NCI-H2107 treated with DMSO at 0.1 percent for 48 hours (cell line): Measurements from ENCODE around the gene RPP25.
A peak's percentile ranks its signal among the peaks of the same experiment; 100 is the strongest.
"Not testable (repeated sequence)": the region's sequence is repeated elsewhere in the genome, so short reads cannot be mapped to it uniquely, and the experiment has no call there.

Experiments
- DNase-seq: peaks from one replicate; lab custom pipeline; 2025; ENCODE audit not compliant: unreplicated experiment; lab: John Stamatoyannopoulos, UW

The RPP25 gene

DNA sequence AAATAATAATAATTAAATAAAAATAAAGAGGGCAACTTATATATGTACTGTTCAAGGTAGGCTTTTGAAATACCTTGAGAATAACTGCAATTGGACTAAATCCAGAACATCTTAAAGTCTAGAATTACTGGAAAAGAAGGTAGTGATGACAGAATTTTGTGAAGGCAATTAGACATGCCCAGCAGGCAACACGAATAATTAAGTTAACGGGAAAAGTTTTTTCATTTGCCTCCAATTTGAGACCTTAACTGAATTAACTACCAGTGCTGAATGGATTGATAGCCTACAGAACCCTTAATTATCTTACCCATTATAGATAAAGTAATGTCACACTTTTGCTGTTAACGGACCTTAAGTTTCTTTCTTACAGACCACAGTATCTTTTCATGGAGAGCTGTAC is 32.0 kb downstream of the RPP25 start:
- DNase-seq: no peak

DNA sequence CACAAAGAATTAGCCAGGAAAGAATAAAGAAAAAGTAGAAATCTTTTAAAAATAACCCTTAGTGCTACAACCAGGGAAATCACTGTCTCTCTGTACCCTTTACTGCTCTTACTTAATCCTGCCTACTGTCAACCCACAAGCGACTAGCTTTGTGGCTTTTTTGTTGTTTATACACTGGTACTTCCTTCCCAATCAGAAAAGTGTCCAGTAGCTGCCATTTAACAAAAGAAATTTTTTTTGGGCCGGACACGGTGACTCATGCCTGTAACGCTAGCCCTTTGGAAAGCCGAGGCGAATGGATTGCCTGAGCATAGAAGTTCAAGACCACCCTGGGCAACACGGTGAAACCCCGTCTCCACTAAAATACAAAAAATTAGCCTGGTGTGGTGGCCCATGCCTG is 36.1 kb downstream of the RPP25 start:
- DNase-seq: no peak

DNA sequence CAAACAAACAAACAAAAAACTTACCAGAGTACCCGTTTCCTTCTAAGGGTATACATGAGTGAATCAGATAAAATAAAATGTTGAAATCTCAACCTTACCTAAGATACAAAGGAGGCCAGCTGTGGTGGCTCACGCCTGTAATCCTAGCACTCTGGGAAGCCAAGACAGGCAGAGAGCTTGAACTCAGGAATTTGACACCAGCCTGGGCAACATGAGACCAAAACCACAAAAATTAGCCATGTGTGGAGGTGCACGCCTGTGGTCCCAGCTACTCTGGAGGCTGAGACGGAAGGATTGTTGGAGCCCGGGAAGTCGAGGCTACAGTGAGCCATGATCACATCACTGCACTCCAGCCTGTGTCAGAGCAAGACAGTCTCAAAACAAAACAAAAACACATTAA is 38.9 kb downstream of the RPP25 start:
- DNase-seq: no peak

- not testable (repeated sequence) for DNase-seq
These were observed 42.8 kb downstream of the RPP25 start for GRCh38 chr15:74913799-74914198.

DNA sequence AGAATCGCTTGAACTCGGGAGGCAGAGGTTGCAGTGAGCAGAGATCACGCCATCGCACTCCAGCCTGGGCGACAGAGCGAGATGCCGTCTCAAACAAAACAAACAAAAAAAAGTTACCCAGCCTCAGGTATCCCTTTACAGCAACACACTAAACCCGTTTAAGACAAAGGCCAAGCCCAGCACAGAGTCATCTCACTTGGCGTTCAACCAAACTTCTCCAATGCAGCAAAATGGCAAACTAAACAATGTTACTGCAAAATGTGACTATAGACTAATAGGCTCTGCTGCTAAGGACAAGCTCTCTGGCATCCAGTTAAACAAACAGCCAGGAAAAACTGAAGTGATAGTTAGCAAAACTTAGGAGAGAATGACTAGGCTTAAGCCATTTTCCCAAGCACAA is 43.5 kb downstream of the RPP25 start:
- DNase-seq: no peak

DNA sequence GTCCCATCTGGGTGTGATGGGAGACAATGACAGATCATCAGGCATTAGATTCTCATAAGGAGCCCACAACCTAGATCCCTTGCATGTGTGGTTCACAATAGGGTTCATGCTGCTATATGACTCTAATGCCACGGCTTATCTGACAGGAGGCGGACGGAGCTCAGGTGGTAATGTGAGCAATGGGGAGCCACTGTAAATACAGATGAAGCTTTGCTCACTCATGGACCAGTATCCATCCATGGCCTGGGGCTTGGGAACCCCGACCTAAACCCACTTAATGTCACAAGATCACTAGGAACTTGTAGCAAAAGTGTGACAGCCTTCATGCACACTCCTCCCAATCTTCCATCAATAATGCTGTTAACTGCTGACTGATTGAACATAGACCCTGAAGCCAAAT is 47.9 kb downstream of the RPP25 start:
- DNase-seq: no peak

GRCh38 chr15:74907163-74907870 is 49.3 kb downstream of the RPP25 start:
- no peak for DNase-seq

GRCh38 chr15:74906450-74907162 is 50.0 kb downstream of the RPP25 start, which contains the start of gene FAM219B:
FAM219B (minus strand) TSS chr15:74906851; CDS start chr15:74906800, 51 bp downstream.
- DNase-seq: peak; percentile 33

DNA sequence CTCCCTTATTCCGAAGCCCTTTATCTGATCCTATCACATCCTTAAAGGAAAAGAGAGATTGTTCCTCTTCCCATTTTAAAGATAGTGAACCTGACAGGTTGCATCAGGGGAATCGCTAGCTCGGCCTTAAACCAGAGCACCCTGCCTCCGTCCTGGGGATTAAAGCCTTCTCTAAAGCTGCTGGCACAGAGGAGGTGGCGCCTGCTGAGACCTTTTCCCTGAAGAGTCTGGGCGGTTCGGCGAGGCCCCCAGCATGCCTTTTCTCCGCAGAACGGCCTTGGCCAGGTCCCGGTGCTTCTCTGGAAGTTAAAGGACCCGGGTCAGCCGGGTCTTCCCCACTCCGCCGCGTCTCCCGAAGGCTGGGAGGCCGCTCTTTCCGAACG is 50.5 kb downstream of the RPP25 start:
- no peak for DNase-seq
